ENCODE measurements around the gene CRHR1.

CRHR1 gene

GRCh38 chr17:45790296-45790922 lies 6.3 kb downstream of the CRHR1 start:
- no peak for DNase-seq (ENCODE audit: low read depth)

DNA sequence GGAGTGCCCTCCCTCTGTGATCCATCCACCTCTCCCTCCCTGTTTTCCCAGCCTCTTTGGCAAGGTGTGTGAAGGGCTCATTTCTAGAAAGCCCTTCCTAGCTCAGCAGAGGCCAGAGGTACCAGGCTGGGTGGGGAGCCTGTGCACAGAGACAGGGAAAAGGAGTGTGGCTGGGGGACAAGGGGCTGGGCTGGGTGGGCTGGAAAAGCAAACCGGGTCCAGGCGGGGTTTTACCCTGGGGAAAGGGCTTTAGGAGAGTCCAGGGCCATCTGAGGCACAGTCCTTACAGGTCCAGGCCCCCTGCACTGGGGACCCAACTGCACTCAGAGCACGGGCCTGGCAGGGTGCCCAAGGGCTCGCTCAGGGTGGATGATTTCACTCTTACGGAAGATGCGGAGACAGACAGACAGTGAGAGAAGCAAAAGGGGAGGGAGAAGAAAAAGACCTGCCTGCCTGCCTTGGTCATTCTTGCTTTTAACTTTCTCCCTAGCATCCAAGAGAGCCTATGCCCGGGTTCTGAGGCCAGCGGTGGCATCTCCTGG lies 7.0 kb downstream of the CRHR1 start:
- DNase-seq (ENCODE audit: low read depth): no peak

- no peak for DNase-seq (ENCODE audit: low read depth)
These were observed 7.8 kb downstream of the CRHR1 start for GRCh38 chr17:45791935-45792334.

- no peak for DNase-seq (ENCODE audit: low read depth)
These were observed 8.3 kb downstream of the CRHR1 start for GRCh38 chr17:45792437-45792836.

DNA sequence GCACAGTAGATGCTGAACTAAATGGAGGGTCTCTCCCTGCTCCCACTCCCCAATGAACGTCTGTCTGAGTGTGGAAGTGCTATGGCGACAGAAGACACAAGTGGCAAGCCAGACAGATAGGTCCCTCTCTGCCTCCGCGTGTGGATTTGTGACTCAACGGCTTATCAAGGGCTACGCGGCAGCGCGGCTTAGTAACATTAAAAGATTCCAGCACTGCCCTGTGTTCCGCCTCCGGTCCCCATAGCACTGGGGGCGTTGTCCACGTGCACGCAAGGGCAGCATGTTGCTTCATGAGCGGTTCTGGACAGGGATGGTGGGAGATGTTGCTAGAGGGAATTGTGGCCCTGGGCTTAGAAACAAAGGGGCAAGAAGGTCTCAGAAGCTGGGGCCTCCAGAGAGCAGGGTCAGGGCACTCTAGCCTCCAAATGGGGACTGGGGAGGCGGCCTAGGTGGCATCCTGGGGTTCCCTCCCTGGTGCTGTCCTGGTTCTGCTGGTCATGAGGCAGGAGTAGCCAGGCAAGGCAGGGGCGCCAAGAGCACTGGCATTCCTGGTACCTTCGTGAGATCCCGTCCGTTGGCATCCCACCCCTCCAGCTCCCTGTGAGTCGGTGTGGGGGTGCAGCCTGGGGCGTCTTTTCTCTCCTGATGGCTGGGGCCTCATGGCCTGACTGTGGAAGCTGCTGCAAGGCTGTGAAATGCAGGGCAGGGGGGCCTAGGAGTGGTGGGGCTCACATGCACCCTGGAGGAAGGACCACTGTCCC lies 9.1 kb downstream of the CRHR1 start:
- no peak for DNase-seq (ENCODE audit: low read depth)

- no peak for DNase-seq (ENCODE audit: low read depth)
These were observed 9.9 kb downstream of the CRHR1 start for GRCh38 chr17:45793999-45794540.

GRCh38 chr17:45794840-45795239 lies 10.7 kb downstream of the CRHR1 start:
- DNase-seq (ENCODE audit: low read depth): no peak

- no peak for DNase-seq (ENCODE audit: low read depth)
These were observed 16.7 kb downstream of the CRHR1 start for GRCh38 chr17:45800816-45801215.

- DNase-seq (ENCODE audit: low read depth): no peak
These were observed 17.3 kb downstream of the CRHR1 start for GRCh38 chr17:45801421-45801820.

DNA sequence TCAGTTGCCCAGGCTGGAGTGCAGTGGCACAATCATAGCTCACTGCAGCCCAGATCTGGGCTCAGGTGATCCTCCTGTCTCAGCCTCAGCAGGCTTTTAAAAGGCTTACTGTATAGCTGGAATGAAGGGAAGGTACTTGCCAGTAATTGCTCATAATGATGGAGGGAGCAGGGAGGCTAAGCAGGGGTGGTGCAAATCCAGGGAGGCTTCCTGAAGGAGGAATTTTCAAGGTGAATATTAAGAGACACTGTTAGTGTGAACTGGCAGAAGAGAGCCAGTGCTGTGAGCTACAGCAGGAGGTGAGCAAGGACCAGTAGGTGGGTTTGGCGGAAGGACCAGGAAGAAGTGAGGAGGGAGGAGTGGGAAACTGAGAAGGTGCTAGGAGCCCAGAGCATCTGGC lies 24.7 kb downstream of the CRHR1 start:
- DNase-seq (ENCODE audit: low read depth): no peak

DNA sequence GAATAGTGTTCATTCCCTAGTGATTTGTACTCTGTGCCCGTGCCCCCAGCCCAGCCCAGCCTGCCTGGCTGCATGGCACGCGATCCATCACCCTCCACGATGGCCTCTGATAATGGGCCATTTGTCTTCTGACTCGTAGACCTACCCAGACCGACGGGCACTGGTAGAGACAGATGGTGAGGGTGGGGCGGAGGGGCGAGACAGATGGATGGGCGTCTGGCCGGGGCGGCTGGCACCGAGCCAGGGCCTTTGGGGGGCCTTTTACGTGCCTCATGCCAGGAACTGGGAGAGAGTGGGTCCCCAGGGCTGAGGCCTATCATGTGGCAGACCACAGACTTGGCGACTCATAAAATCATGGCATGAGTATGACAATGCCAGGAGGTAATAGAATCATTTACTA lies 25.4 kb downstream of the CRHR1 start:
- DNase-seq (ENCODE audit: low read depth): no peak

DNA sequence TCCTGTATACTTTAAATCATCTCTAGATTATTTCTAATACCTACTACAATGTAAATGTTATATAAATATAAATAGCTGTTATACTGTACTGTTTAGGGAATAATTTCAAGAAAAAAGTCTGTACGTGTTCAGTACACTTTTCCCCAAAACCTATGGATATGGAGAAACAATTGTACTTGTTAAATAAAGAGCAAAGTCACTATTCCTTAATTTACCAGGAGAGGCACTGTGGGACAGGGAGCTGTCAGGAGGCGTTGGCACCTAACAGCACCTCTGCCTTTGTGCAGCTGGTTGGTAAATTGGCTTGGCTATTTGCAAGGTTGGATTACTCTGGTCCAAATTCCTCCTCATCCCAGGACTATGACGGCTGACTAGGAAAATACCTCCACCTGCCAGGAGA lies 28.0 kb downstream of the CRHR1 start:
- DNase-seq (ENCODE audit: low read depth): no peak

GRCh38 chr17:45813048-45813725 lies 29.1 kb downstream of the CRHR1 start:
- DNase-seq (ENCODE audit: low read depth): no peak

- DNase-seq (ENCODE audit: low read depth): no peak
These were observed 30.8 kb downstream of the CRHR1 start for GRCh38 chr17:45814622-45815606.

GRCh38 chr17:45815752-45816151 lies 31.6 kb downstream of the CRHR1 start:
- no peak for DNase-seq (ENCODE audit: low read depth)

DNA sequence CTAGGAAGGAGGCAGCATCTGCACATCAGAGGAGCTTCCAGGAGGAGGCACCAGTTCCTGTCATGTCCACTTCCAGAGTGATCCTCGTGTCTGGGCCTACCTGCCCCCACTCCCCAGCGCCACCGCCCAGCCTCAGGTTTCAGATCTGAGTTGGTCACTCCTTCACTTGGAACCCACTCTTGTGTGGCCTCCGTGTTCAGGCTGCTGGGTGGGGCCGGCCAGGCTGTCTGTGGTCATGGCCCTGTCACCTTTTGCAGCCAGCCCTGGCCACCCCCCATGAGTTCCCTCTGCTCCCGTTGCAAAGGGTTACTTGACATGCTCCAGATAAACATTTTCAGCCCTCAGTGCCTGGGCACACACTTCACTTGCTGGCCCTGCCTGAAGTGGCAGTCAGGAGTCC lies 33.9 kb downstream of the CRHR1 start:
- DNase-seq (ENCODE audit: low read depth): no peak

GRCh38 chr17:45818699-45819098 lies 34.6 kb downstream of the CRHR1 start:
- no peak for DNase-seq (ENCODE audit: low read depth)

GRCh38 chr17:45819632-45820031 lies 35.5 kb downstream of the CRHR1 start:
- no peak for DNase-seq (ENCODE audit: low read depth)

GRCh38 chr17:45820052-45820780 lies 36.1 kb downstream of the CRHR1 start:
- no peak for DNase-seq (ENCODE audit: low read depth)

- DNase-seq (ENCODE audit: low read depth): no peak
These were observed 37.0 kb downstream of the CRHR1 start for GRCh38 chr17:45821147-45821546.

DNA sequence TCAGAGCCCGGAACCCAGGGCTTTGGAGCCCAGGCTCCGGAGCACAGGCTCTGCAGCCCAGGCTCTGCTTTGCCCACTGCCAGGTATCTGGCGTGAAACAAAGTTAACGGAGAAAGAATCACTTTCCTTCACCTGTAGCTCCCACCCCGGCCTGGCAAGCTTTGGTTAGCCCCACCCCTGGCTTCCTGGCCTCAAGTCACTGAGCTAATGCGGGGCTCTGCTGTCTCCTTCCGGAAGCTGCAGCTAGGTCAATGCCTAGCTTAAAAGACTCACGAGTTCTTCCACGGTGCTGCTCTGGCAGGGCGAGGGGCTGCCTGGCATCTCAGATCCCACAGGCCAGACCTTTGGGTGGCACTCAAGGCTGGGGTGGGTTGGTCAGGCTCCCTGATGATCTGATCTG lies 39.5 kb downstream of the CRHR1 start:
- no peak for DNase-seq (ENCODE audit: low read depth)
